HuH-7 (cell line): ENCODE measurements around the gene SORCS3.

Experiments
- DNase-seq: peaks from one replicate; pipeline ENCODE4 v3.0.0; 2011; ENCODE audit warnings: low spot score

Gene SORCS3

DNA sequence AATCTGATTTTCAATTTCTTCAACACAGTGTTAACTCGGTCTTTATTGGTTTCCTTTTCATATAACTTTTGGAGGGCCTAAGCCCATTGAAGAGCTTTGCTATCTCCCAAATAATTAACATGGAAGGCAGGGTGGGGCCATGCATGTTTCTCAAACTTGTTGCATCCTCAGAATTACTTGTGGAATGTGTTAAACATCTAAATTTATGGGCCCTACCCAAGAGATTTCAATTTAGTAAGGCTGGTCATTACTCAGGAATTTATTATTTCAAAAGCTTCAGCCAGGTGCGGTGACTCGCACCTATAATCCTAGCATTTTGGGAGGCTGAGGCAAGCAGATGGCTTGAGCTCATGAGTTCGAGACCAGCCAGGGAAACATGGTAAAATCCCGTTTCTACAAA is 208.9 kb downstream of the SORCS3 start:
- no peak for DNase-seq

DNA sequence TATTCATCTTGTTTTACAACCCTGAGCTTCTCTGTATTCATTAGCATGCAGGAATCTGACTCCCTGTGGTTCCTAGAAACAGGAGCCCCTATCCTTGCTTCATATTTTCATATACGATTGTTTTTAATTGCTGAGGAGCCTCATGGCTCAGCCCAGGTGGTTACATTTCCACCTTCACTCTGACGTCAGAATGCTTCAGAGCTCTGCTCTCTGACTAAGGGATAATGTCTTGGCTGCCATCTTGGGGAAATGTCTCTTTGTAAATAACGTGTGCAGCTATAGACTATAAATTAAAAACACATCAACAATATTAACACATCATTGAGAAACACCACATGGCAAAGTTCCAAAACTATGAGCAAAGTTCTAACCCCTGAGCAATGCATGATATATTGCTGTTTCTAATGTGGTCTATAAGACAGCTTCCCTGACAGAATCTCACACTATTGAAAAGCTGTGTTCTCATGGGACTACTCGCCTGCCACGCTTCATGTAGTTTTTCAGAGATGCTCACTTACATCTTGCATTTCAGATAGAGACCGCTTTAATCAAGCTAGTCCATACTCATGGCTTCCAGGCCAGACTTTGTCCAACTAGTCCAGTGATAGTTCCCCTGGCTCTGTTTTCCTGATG is 227.0 kb downstream of the SORCS3 start:
- DNase-seq, result no peak

DNA sequence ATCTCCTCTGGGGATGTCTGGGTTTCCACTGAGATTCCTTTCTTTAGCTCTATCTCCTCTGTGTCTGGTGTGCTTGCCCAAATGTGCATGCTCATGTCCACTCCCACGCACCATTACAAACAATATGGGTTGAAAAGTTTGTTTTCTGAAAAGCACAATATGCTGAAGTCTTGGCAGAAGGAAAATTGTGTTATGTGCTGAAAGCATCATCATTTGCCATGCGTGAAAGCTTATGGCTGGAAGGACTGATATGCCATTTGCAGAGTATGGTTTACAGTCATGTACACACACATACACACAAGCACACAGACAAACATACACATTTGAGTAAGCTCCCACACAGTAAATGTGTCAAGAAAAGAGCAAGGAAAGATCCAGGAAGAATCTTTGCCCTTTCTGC is 231.6 kb downstream of the SORCS3 start:
- DNase-seq, result no peak

DNA sequence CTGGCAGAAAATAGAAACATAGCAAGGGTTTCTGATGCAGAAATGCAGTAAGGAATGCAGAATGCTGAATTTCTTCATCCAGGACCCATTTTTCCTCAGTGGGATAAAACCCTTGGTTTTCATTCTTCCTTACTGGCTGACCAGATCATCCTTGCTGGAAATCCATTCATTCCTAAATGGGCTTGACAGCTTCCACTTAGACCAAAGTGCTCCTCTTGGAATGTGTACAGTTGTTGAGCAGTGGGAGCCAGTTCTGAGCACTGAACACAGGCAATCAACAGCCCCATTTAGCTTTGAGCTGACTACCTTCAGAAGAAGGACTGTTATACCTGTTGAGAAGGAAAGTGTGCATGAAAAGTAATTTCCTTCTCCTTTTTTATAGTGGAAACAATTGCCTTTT is 232.1 kb downstream of the SORCS3 start:
- no peak for DNase-seq

DNA sequence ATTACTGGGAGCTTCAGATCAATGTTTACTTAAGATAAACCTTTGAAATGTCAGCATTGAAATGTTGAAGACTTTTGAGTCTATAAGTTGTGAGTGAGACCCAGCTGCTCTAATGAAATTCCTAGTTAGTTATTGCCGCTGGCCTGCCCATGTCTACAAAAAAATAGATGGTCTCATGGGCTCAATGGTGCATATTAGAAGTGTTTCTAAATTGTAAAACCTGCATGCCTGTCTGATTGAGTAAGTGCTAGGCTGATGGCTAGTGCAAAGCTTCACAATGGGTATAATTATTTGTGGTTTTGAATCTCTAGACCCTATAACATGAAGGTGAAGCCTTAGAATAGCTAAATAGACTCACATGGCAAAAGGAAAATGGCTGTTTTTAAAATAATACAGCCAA is 234.5 kb downstream of the SORCS3 start:
- no peak for DNase-seq

DNA sequence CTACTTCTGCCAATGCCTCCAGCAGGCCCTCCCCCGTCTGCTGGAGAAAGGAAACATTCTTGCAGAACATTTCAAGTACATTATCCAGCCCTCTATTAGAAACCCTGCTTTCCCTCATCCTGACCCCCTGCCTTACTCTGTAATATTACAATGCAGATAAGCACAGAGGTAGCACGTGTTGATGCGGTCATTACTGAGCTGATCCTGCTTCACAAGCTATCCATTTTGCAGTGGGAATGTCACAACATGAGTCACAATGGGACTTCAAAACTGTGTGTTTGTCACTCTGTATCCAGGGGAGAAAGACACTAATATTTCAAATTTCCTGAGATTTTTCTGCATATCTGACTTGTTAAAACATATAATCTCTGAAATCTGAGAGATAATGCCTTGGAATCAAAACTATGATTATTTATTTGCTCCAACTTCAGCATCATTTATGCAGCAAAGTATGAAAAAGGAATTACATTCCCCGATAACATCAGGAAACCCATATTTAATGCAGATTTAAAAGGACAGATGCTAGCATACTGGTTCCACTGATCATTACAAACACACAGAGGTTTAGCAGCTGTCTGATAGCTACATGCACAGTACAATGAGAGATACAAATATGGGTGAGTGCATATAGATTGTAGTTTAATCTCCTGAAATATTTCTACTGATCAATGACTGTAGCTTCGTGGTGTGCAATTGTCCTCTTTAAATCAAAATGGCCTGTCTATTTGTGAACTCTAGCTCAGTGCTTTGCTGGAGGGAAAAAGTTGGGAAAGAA is 239.7 kb downstream of the SORCS3 start:
- no peak for DNase-seq

DNA sequence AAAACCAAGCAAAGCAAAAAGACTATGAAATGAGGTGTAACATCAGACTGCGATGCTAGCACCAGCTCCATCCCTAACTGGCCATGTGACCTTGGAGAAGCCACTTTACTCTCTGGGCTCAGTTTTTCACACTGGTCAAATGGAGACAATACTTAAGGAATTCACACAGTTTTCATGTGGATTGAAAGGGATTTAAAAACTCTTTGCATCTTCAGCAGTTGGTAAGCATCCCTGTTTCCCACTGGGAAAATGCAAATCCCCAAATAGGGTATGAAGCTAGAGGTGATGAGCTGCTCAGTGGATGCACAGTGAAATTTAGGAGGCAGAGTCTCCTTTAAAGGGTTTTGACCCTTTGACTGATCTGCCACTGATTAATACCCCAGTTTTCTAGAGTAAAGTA is 240.7 kb downstream of the SORCS3 start:
- no peak for DNase-seq

DNA sequence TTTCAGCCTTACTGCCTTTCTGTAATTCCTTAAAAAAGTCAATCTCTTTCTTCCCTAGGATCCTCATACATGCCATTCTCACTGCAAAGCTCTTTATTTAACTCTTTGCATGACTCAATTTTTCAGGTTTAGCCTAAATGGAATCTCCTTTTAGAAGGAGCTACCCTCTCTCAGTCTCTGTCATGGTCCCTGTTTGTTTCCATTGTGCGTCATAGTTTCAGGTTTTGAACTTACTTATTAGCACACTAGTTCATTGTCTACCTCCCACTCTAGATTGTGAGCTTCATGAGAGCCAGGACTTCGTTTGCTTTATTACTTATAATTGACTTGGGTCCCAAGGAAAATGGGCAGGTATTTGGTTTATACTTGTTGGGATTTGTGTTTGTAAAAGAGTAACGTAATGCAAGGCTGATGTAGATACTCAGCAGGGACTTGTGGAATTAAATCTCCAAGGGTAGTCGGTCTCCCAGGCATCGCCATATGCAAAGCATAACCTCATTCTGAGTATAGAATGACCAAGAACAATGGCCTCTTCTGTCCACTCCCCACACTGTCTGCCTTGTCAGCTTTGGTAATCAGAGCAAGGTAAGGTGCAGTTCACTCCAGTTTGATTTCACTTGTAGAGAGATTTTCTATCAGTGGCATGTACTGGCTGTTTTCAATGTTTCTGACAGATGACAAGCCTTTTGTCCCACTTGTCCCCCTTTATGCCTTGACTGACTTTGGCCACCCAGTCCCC is 252.0 kb downstream of the SORCS3 start:
- no peak for DNase-seq

DNA sequence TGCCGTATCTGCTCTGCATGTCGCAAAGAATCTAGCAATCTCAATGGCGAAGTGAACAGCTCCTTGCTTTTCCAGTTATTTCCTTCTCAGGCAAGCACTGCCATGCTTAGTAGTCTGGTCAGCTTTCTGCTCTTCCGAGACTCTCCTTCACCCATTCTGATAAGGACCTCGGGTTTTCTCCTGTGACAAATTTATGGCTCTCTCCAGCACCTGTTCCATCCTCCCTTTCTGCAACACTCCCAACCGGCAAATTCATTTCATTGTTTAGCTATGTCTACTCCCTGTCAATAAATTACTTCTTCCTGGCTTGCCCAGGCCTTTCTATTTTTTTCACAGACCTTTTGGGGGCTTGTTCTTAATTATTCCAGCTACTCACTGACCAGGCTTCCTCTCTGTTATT is 252.6 kb downstream of the SORCS3 start:
- no peak for DNase-seq

DNA sequence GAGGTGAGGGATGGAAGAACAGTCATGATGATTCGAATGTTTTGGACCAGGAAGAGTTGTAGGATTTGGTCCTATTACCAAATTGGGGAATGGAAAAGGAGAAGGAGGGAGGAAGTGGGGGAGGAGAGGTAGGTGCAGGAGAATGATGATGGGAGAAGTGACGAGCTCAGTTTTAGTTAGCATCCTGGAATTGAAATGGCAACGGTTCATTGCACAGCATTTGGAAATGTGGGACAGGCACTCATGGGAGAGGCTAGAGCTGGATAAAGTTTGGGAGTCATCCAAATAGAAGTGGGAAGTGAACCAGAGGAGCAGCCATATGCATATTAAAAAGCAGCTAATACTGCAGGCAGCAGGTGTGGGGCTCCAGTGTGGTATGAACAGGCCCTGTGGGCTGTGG is 253.6 kb downstream of the SORCS3 start:
- no peak for DNase-seq

DNA sequence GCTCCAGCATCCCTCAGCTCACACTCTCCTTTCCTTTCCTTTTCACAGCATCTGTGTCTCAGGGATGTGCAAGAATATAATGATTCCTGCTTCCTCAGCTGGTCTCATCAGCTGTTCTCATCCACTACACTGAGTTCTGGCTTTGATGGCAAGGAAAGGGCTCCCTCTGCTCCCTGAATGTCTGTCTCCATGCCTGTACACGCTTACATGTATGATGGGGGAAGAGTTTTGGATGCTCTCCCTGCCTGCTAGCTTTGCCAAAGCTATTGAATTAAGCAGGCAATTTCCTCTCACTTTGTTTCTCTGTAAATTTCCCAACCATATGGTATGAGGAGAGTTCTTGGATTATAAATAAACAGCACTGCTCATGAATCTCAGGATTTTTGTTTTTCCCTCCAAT is 254.5 kb downstream of the SORCS3 start:
- DNase-seq, result no peak

DNA sequence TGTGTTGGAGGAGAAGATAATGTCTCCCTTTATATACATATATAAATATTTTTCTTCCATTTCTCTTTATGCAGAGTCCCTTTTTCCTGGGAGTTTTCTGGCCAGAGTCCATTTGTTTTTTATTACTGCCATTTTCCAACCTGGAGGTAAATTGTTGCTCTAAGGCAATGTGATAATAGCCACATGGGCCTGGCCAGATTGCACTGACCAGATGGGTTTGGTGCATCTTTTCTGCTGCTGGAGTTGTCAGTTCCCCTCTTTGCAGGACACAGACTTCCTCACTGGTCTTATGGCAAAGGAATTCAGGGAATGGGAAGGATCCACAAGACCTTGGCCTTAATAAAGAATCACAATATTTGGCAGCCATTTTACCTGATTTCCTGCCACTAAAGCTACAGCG is 254.9 kb downstream of the SORCS3 start:
- no peak for DNase-seq

DNA sequence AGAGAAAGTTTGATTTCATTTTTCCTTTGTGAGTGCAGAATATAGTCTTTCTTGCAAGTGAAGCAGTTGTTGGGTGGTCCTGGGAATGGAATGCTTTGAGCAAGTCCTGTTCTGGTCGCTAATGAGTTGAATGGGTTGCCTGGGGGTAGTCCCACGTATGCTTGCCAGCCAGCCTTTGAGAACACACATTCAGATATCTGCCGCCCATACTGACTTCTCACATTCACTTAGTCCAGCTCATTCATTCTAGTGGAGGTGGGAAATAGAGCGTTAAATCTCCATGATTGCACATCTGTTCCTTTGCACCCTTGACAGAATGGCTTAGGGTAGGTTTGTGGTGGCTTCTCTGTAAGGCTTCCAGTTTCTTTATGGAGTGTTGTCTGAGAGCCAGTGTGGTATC is 256.6 kb downstream of the SORCS3 start:
- DNase-seq, result no peak

DNA sequence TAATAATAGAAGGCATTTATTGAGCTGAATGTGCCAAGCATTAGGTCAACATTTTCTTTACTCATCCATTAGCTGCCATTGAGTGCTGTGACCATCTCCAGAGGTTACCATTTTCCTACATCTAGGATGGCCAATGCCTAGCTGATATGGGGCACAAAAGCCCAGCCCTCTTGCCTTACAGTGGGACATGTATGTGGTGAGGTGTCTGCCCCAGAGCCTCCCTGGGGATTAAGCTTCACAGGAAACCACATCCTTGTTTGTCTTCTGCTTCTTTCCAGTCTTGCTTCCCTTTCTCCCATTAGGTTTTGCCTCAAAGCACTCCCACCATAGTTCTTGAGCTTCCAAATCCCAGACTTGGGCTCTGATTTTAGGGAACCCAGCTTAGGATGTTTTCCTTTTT is 258.7 kb downstream of the SORCS3 start:
- DNase-seq, result no peak

DNA sequence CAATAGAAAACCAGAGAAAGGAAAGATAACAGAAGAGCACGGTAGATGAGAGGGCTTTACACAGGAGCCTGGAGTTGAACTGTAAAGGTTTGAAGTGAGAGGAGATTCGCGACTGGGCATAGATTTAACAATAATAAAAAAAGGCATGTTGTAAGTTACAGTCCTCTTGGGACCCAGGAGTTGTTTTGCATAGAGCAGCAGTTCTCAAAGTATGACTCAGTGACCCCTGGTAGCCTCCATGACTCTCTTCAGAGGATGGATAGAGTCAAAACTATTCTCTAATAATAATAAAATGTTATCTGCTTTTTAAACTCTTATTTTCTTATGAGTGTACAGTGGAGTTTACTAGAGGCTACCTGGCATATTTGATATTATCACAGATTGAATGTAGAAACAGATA is 262.3 kb downstream of the SORCS3 start:
- DNase-seq, result no peak

DNA sequence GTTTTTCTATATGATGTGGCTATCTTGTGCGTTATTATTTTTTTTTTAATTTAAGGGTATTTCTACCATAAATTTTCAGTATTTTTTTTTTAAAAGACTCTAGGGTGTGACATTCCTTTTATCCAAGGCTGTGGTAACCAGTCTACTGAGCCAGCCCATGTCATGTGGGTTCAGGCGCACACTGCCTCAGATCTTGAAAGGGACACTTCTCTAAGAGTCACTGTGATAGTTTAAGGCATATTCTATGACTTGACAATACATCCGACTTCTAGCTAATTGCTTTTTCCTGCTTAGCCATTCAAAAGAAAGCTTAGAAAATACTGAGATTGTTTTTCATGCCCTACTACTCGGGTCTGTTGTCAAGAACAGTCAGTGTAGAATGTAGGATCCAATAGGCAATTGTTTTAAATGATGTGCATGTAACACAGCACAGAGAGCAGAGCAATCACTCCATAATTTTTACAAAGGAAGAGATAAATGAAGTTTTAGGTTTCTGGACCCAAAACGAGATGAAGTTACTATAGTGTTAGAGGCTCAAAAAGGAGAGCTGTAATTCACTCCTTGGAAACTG is 263.7 kb downstream of the SORCS3 start:
- no peak for DNase-seq

DNA sequence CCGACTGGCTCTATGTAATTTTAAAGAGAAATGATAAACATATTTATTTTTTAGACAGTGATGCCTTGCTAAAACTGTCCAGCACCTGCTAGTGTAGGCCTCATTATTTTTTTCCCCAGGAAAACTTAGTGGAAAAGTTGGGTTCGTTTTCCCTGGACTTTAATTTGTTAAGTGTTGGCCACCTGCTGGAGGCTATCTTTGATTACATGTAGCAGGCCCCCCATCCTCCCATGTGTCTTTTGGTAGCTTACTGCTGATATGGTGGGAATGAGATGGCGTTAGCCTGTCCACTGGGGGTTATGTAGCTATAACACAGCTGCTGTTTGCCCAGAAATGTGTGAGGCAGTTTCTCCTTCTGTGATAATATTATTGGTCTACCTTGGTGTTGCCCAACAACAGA is 265.0 kb downstream of the SORCS3 start:
- no peak for DNase-seq

DNA sequence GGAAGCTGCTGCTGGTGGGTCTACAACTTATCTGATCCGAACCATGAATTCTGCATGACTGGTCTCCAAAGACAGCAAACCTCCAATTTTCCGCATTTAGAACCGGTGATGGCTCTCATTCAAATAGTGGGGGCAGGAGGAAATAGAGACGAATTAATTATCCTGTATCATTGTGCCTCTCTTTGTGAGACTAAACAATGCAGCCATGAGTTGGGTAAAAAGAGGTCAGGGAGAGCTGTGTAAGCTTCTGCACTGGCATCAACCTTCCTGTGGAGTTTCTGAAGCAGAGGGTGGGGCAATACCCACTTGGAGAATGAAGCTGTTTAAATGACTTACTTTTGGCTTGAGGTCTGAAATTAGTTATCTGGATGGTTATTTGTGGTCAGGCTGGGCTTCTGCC is 266.4 kb downstream of the SORCS3 start:
- no peak for DNase-seq

DNA sequence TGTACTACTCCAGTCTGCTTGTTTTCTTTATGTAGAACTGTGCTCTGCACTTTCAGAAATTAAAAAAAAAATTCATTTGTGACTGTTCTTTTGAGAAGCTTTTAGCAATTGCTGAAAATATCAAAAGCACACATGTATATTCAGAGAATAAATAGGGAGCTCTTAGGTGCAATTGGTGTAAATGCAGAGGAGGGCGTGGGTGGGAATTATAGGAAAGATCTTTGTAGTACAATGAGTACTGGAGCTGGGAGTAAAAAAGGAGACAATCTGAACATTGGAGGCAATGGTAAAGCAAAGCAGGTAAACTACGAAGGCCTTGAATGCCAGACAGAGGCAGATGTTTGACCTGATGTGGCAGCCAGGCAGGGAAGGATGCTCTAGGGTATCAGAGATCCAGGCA is 267.5 kb downstream of the SORCS3 start:
- no peak for DNase-seq

DNA sequence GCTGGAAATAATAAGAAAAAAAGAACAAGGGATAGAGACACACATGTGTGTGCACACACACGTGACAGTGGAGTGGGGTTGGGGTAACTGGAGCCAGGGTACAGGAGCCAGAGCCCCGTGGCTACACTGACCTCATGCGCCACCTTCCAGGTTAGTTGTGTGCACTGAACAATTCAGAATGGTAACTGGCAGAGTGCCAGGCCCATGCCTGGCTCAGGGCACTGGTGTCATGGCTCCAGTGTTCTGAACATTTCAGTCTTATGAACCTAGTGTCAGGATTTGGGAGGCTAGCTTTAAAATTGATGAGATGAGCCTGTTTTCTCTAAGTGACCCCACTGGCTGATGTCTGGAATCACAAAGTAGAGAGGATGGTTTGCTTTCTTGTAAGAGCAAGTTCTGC is 269.6 kb downstream of the SORCS3 start:
- DNase-seq, result no peak

DNA sequence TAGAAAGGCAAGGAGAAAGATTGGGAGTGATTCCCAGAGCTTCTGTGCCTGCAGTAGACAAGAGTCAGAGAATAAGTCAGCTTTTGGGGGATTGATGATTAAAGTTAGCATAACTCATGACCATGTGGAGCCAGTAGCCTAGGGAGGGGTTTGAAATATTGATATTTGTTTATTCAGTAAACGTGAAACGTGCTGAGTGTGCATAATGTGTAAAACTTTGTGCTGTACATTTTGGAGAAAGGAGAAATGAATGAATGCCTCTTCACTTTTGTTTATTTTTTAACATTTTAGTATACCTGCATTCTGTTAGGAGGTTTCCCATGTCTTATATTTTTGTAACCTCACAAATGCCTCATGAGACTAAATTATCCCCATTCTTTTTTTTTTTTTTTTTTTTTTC is 272.3 kb downstream of the SORCS3 start:
- no peak for DNase-seq

DNA sequence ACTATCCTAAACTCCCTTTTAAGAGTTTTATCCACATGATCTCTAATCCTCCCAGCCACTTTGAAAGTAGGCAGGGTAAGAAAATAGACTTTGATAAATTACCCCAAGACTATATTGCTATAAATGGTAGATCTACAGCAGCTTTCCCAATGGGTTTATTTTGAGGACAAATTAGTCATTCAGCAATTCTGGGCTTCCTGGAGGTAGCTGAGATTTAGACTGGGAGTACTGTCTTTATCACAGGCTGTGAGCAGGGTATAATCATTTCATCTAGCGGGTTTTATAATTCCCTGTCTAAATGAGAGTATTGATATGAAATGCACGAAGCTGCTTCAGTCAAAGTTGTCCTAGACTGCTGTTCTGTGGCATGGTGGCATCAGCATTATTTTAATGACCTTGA is 279.4 kb downstream of the SORCS3 start:
- DNase-seq, result no peak

DNA sequence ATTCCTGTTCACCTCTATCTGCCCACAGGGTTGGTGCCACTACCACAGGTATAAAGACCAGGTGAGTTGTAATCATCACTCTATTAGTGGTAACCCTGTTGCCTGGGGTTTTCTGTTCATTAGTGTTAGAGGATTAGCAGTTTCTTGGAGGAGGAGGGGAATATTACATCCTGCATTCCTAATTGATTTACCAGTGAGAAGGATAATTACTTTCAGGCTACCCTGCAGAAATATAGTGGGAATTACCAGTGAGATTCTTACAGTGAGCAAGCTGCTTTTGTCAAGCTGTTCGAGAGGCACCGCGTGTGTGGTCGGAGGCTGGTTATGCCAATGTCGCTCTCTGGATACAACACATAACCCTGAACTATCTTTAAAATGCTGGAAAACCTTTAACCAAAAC is 280.7 kb downstream of the SORCS3 start:
- no peak for DNase-seq
